Activated CD4-positive, alpha-beta T cell treated with anti-CD3 and anti-CD28 coated beads, Interleukin-2, amount 50 U/mL, for 24 hours (primary cell): ENCODE data around the gene MACROD2.

Experiments
- DNase-seq, 2 donors: peaks; one replicate each; pipeline ENCODE4 v3.0.0-alpha.2; 2020; ENCODE audit warnings: low read depth in 1 of 2, low spot score in 1 of 2

MACROD2 gene

DNA sequence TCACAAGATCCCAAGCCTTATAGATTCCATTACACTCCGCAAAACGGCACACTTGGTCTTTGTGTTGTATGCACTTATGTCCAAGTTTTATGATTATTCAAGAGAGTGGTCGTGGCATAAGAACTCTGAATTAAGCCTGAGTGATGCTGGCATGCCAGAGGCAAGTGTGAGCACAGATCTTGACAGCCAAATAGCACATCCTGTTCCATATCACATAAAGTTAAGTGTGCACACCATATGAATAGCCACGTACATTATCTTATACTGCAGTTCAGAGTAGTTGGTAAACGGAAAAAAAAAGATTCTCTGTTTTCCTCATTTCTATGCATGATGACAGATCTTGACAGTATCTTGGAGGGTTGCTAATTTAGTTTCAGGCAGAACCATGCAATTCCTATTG is 1069.4 kb downstream of the MACROD2 start:
- DNase-seq, result no peak

- no peak for DNase-seq
Observed at GRCh38 chr20:15065794-15066193, 1070.5 kb downstream of the MACROD2 start.

DNA sequence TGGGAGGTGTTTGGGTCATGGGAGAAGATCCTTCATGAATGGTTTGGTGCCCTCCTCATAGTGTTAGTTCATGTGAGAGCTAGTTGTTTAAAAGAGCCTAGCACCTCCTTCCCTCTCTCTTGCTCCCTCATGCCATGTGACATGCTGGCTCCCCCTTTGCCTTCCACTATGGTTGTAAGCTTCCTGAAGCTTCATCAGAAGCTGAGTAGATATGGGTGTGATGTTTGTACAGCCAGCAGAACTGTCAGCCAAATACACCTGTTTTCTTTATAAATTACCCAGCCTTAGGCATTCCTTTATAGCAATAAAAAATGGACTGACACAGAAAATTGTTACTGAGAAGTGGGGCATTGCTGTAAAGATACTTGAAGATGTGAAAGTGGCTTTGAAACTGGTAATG is 1073.2 kb downstream of the MACROD2 start:
- DNase-seq, result no peak

- no peak for DNase-seq
Observed at GRCh38 chr20:15069355-15069754, 1074.0 kb downstream of the MACROD2 start.

DNA sequence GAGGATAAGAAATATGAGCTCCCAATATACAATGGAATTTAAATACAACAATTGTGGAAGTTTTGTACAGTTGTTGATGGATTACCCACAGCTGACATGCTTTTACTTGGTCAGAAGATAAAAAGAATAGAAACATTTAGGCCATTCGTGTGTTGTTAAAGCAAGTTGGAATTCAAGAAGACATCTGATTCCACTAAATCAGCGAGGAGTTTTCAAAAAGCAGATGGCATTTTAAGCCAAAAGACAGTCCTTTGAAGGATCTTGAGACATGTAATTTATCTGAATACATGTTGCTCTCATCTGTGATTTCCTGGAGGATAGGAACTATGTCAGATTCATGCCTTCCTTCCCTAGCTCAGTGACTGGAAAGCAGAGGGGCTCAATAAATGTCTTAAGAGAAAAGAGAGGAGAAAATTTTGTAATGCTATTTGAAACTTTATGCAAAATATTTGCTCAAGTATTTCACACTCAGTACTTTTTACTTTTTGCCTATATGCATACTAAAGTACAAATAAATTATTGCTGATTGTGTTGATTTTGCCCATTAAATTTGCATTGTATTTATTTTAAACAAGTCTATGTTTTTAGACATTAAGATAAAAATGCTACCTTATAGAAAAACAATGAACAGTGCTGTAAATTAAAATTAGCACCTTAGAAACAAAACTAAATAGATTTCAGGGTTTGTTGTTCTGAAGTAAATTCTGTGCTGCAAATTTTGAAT is 1075.9 kb downstream of the MACROD2 start:
- DNase-seq, result no peak

GRCh38 chr20:15072316-15072715 is 1077.0 kb downstream of the MACROD2 start:
- DNase-seq, result no peak

DNA sequence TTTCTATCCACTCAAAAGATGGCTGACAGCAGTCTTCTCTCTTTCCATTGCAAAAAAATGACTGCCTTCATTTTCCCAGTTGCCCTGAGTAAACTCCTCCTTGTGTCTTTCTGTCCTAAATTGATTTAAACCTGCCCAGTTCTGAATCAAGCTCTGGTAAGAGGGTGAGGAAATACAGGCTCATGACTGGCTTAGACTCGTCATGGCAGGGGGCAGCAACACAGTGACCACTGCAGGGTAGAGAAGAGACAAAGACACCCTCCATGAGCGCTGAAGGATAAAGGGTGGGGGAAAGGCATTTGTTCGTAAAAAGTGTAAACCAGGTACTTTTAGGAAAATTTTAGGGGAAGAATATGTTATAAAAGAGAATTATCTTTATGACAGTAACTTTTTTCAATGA is 1080.3 kb downstream of the MACROD2 start:
- DNase-seq, result no peak

DNA sequence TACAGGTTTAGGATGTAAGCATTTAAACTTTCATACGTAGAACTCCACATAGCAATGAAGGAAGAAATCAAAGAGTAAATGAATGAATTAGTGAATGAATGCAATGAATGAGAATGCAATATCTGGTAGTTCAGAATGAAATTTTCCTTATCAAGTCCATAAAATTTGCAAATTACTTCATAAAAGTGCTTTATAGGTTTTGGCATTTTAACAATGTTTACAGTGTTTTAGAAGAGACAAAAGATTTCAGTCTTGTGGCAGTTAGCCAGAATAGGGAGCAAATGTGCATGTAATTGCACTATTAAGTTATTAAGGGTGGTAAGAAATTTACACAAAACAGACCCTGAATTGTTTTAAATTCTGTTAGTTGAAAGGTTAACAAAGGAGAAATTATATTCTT is 1081.5 kb downstream of the MACROD2 start:
- DNase-seq, result no peak

DNA sequence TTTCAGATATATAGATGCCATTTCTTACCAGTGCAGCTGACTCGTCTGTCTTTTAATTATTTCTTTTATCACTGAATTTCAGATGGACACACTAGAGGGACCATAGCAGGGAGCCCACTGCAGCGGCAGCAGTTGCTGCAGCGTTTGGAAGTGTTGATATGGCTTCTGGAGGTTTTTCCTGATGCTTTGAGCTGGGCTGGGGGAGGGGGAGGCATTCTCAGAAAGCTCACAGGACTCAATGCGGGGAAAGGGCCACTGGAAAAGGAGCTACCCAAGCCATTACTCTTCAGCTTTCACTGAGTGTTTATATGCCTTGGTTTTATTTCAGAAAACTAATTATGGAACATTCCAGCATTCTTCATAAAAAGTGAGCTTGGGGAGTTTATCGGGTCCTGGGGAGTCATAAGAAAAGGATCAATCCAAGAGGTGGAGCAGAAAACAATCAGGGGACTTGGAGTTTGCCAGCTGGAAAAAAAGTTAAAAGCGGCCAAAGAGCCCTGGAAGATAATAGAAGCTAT is 1082.5 kb downstream of the MACROD2 start:
- DNase-seq, result no peak

GRCh38 chr20:15079594-15080340 is 1084.5 kb downstream of the MACROD2 start:
- no peak for DNase-seq

- no peak for DNase-seq
Observed at GRCh38 chr20:15081261-15081660, 1085.9 kb downstream of the MACROD2 start.

DNA sequence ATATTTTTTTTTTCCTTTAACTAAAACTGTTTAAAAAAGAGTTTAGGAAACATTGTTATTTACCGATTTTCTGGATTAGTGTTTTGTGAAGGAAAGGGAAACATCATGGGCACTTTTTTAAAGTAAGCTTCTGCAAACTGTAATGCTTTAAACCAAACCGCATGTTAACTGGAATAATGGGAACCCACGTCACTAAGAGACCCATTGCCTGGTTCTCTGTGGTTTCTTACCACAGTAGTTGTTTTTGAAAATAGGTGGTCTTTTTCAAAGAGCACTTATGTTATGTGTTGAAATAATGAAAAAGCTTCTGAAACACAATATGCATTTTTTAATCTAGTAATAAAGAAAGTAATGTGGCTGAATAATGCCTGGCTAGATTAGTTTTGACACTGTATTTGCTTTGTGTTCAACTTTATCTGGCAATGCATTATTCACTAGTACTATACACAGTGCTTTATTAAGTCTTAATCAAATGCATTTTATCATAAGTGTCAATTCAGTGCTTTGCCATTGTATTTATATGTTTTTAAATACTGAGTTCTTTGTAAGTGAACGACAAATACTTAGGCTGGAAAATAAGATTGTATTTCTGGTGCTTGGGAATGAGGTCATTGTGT is 1096.2 kb downstream of the MACROD2 start:
- DNase-seq, result no peak

GRCh38 chr20:15098351-15098750 is 1103.0 kb downstream of the MACROD2 start:
- no peak for DNase-seq

GRCh38 chr20:15099130-15099529 is 1103.8 kb downstream of the MACROD2 start:
- no peak for DNase-seq

DNA sequence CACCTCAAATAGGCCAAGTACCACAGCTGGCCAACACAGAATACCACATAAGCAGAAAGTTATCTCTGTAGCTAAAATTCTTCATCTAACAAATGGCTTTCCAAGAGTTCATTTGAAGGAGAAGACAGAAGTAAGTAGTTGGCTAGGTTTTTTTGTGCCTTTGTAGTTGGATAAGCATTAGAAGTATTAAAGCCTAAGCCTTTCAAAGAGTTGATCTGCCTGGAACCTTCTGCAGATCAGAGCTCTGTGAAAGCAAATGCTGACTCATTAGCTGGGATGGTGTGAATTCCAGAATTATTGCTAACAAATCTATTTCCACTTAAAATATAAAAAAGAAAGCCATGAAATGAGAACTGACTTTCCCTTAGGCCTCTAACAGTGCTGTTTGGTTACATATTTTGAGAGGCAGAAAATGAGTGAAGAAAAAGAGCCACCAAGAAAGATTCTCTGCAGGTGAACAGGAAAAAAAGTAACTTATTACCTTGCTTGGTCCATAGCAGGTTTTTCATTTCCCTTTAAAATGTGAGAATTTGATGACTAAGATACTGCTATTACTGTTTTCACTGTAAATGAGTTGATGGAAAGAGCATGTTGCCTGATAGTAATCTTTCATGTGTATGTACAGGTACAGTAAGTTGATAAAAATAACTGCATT is 1105.3 kb downstream of the MACROD2 start:
- no peak for DNase-seq

GRCh38 chr20:15107931-15108330 is 1112.6 kb downstream of the MACROD2 start:
- DNase-seq, result no peak

- DNase-seq, result no peak
Observed at GRCh38 chr20:15109494-15109893, 1114.2 kb downstream of the MACROD2 start.

DNA sequence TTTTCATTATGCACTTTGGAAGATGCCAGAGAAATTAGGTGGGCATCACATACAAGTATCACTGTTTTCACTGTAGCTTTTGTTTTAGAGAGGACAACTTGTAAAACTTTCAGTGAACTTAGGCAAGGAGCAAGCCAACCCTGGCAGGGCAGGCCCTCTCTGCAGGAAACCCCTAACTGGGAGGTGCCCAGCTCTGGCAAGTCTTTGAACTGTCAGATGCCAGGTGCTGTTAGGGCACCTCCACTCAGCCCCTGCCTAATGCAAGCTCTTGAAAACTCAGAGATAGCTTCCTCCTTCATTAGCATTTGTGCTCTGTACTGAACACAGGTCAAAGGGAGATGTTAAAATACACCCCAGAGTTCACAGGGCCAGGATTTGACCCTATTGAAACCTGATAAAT is 1116.3 kb downstream of the MACROD2 start:
- DNase-seq, result no peak

GRCh38 chr20:15113144-15113773 is 1117.9 kb downstream of the MACROD2 start:
- DNase-seq, result no peak

DNA sequence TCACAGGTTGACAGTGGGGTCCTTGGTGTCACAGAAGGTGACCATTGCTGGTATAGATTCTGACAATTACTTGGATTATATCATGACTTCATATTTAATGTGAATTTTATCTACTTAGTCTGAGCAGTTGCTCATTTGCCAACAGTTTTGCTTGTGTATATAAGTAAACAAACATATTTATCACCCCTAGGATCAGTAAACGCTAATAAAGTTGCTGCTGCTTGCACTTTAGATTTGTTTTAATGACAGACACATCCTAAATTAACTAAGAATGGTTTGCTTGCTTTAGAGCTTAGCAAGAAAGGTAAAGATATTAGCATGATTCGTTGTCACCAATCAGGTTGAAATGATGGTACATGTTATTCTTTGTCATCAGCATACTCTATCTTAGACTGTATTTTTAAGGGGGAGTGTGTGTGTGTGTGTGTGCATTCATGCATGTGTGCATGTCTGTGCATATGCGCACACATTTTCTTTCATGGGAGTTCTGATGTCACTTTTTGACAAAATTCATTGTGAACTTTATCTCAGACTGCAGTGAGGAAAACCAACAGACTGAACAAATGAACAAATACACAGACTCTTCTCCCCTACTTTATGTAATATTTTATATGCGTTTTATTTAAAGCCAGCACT is 1124.7 kb downstream of the MACROD2 start:
- no peak for DNase-seq

DNA sequence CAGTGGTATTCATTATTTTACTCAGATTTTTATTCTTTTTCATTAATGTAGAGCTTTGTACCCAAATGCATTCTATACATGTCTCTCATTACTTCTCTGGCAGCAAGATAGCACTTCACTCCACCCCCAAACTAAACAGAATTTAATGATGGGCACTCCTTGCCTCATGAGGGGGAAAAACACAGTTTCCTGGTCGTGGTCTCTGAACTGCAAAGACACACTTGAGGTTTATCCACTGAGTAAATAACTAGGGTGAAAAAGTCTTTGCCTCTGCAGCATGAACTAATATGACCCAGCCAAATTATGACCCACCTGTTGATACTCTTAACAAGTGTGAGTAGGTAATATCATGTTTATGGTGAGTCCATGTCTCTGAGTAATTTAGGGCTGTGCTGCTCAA is 1127.3 kb downstream of the MACROD2 start:
- no peak for DNase-seq
